ENCODE data around the gene LYPD1.

DNA sequence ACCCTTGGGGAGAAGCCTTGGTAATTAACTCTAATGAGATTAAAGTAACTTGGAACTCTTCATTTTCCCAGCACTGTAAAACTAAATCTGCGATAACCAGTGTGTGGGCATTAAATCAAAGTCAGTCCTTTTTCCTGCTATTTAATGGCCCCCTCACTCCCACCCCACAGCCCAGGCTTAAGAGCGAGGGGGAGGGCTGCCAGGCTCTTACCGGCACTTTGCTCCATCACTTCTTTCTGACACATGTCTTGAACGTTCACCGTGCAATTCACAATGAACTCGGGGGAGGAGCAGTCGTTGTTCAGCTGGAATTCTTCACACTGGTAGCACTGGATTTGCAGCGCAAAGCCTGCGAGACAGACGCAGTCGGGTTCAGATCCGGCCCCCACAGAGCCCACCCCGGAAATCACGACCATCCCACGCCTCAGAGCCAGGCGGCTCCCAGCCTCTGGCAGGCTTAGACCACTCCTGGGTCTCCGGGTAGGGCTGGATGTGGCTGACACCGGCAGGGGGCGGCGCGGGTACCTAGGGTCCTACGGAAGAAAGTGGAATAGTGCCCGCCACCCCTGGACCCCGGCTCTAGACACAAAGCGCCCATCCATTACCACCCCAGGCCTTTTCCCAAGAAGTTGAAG is 1.7 kb downstream of the LYPD1 start:
- TF ChIP-seq, protein P1, sequence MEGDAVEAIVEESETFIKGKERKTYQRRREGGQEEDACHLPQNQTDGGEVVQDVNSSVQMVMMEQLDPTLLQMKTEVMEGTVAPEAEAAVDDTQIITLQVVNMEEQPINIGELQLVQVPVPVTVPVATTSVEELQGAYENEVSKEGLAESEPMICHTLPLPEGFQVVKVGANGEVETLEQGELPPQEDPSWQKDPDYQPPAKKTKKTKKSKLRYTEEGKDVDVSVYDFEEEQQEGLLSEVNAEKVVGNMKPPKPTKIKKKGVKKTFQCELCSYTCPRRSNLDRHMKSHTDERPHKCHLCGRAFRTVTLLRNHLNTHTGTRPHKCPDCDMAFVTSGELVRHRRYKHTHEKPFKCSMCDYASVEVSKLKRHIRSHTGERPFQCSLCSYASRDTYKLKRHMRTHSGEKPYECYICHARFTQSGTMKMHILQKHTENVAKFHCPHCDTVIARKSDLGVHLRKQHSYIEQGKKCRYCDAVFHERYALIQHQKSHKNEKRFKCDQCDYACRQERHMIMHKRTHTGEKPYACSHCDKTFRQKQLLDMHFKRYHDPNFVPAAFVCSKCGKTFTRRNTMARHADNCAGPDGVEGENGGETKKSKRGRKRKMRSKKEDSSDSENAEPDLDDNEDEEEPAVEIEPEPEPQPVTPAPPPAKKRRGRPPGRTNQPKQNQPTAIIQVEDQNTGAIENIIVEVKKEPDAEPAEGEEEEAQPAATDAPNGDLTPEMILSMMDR (IDR thresholded peaks at IDR 0.05; ENCODE audit: low read depth, low read length, missing input control) = no peak
- TF ChIP-seq JUND (IDR thresholded peaks at IDR 0.05) (no peak), ZBTB33 (IDR thresholded peaks at IDR 0.05) (no peak), TAF1 (conservative IDR thresholded peaks at IDR 0.05) (no peak), EGR1 (IDR thresholded peaks at IDR 0.05; ENCODE audit: low read depth in 2 of 2) (no peak), YY1 (IDR thresholded peaks at IDR 0.05) (no peak), SP1 (IDR thresholded peaks at IDR 0.05) (no peak), FOXA1 (IDR thresholded peaks at IDR 0.05) (no peak), RAD21 (IDR thresholded peaks at IDR 0.05) (no peak), HNF4A (conservative IDR thresholded peaks at IDR 0.05) (no peak)

Measured in liver (tissue), 3 donors.